Neural progenitor cell (in vitro differentiated cells): ENCODE measurements around the gene RBBP8NL. TPM values are rescaled to one million over a fixed set of nuclear protein-coding genes. Genes with fewer than 3 reads are reported as not detected.

Source experiments
- DNase-seq: peaks from one replicate; pipeline ENCODE4 v3.0.0-alpha.2; 2016; ENCODE audit warnings: low spot score
- H2AFZ ChIP-seq: fragments of 200-600 bp; sonication (generic); replicated peaks from 2 replicates; pipeline ENCODE4 v1.6.1; 2016; ENCODE audit warnings: antibody characterized with exemption
- H3F3A ChIP-seq: fragments of 200-600 bp; sonication (generic); 2 replicates; pipeline ENCODE4 v1.6.1; 2016; ENCODE audit warnings: antibody characterized with exemption, low read depth
- H3K27ac ChIP-seq: fragments of 200-600 bp; sonication (generic); 2 replicates; pipeline ENCODE4 v1.5.1; 2016; ENCODE audit warnings: mild to moderate bottlenecking
- H3K27me3 ChIP-seq: fragments of 200-600 bp; sonication (generic); 2 replicates; pipeline ENCODE4 v1.6.1; 2016; ENCODE audit warnings: mild to moderate bottlenecking, moderate library complexity
- H3K36me3 ChIP-seq: fragments of 200-600 bp; sonication (generic); 2 replicates; pipeline ENCODE4 v1.5.1; 2016
- H3K4me1 ChIP-seq: fragments of 200-600 bp; sonication (generic); 2 replicates; pipeline ENCODE4 v1.6.1; 2016; ENCODE audit warnings: mixed run types
- H3K4me2 ChIP-seq: fragments of 200-600 bp; sonication (generic); 2 replicates; pipeline ENCODE4 v1.6.1; 2016
- H3K4me3 ChIP-seq: fragments of 200-600 bp; sonication (generic); 2 replicates; pipeline ENCODE4 v1.5.1; 2016
- H3K79me2 ChIP-seq: fragments of 200-600 bp; sonication (generic); 2 replicates; pipeline ENCODE4 v1.6.1; 2016; ENCODE audit warnings: low read depth
- H3K9ac ChIP-seq: fragments of 200-600 bp; sonication (generic); 2 replicates; pipeline ENCODE4 v1.6.1; 2016
- H3K9me3 ChIP-seq: fragments of 200-600 bp; sonication (generic); 2 replicates; pipeline ENCODE4 v1.5.1; 2016; ENCODE audit warnings: low read depth
- H4K20me1 ChIP-seq: fragments of 200-600 bp; sonication (generic); 2 replicates; pipeline ENCODE4 v1.6.1; 2016; ENCODE audit warnings: low read depth
- H3K27ac Mint-ChIP-seq: 3 replicates; pipeline ENCODE4 v1.8.0; 2021; ENCODE audit warnings: mixed read lengths
- H3K27me3 Mint-ChIP-seq: 2 replicates; pipeline ENCODE4 v1.8.0; 2022; ENCODE audit warnings: low read depth, mild to moderate bottlenecking, inconsistent platforms, moderate library complexity, mixed read lengths; ENCODE audit not compliant: insufficient read depth
- H3K36me3 Mint-ChIP-seq: 3 replicates; pipeline ENCODE4 v1.8.0; 2021; ENCODE audit warnings: mixed read lengths
- H3K4me1 Mint-ChIP-seq: 3 replicates; pipeline ENCODE4 v1.8.0; 2021; ENCODE audit warnings: mixed read lengths
- H3K4me3 Mint-ChIP-seq: 3 replicates; pipeline ENCODE4 v1.8.0; 2021; ENCODE audit warnings: mild to moderate bottlenecking, moderate library complexity, mixed read lengths
- H3K9me3 Mint-ChIP-seq: 3 replicates; pipeline ENCODE4 v1.8.0; 2020; ENCODE audit warnings: mixed read lengths
- EZH2 ChIP-seq: fragments of 200-600 bp; sonication (generic); IDR thresholded peaks from 2 replicates; pipeline ENCODE4 v1.6.1; 2017; ENCODE audit warnings: antibody characterized with exemption, mild to moderate bottlenecking, moderate library complexity
- EZH2phosphoT487 ChIP-seq: fragments of 200-600 bp; sonication (generic); IDR thresholded peaks from 2 replicates; pipeline ENCODE4 v1.6.1; 2017; ENCODE audit warnings: antibody characterized with exemption
- total RNA-seq: library from RNA; depleted of rRNA; stranded (reverse); fragments of >200 nt; gene quantifications from 2 replicates; pipeline ENCODE4 v1.2.3, GENCODE V29; 2015; ENCODE audit warnings: low replicate concordance
- TF ChIP-seq, protein P1 (sequence below): fragments of 200-600 bp; sonication (generic); IDR thresholded peaks from 2 replicates; pipeline ENCODE4 v1.5.1; 2017; ENCODE audit warnings: antibody characterized with exemption, mild to moderate bottlenecking

Gene RBBP8NL
- total RNA-seq, 1 donor from 2014 or later, result not detected

DNA sequence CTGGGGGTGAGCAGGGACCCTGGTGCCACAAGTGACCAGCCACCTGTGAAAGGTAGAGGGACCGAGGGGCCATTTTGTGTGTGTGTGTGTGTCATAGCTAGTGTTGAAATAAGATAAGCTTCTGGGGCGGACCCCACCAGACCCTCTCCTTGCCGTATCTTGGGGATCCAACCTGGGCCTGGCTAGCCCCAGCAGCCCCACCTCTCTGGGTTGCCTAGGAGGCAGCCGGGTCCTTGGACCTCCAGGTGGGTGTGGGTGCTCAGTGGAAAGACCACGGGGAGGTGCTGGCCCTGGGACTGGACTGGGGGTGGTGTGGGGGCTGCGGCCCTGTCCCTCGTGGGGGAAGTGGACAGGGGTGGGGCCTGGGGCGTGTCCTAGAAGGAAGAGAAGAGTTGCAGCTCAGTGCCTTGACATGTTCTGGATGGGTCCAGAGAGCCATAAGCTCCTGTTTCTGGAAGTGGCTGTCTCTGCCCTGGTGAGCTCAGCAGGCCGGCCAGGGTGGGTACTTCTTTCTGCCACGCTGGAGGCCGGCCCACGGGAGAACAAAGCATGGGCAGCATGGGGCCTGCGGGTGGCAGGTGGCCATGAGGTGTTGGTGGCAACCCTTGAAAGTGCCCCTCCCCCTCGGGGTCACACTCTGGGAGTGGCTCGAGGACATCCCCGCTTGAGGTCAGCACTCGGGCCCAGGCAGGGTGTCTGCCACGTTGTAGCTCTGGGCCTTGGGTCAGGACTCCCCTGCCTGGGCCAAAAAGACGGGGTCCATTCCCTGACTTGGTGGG is 8.4 kb downstream of the RBBP8NL start:
- Histone ChIP-seq H3K79me2 (no peaks in the 10 kb centered on the region), H3K4me1 (no peaks in the 10 kb centered on the region), H2AFZ (no peak overlapping the region), H4K20me1 (no peaks in the 10 kb centered on the region), H3K9me3 (no peaks in the 10 kb centered on the region), H3K4me3 (no peak overlapping the region), H3F3A (peaks cover 10% of the 10 kb centered on the region), H3K9ac (no peak overlapping the region), H3K4me2 (no peak overlapping the region), H3K36me3 (no peaks in the 10 kb centered on the region), H3K27ac (no peak overlapping the region), H3K27me3 (no peaks in the 10 kb centered on the region)
- Mint-ChIP-seq H3K27me3 (peaks cover 6% of the 10 kb centered on the region), H3K36me3 (no peaks in the 10 kb centered on the region), H3K4me3 (no peak overlapping the region), H3K27ac (no peak overlapping the region), H3K4me1 (peaks cover 4% of the 10 kb centered on the region), H3K9me3 (no peaks in the 10 kb centered on the region)
- no peak for TF ChIP-seq EZH2phosphoT487
- TF ChIP-seq, protein P1, sequence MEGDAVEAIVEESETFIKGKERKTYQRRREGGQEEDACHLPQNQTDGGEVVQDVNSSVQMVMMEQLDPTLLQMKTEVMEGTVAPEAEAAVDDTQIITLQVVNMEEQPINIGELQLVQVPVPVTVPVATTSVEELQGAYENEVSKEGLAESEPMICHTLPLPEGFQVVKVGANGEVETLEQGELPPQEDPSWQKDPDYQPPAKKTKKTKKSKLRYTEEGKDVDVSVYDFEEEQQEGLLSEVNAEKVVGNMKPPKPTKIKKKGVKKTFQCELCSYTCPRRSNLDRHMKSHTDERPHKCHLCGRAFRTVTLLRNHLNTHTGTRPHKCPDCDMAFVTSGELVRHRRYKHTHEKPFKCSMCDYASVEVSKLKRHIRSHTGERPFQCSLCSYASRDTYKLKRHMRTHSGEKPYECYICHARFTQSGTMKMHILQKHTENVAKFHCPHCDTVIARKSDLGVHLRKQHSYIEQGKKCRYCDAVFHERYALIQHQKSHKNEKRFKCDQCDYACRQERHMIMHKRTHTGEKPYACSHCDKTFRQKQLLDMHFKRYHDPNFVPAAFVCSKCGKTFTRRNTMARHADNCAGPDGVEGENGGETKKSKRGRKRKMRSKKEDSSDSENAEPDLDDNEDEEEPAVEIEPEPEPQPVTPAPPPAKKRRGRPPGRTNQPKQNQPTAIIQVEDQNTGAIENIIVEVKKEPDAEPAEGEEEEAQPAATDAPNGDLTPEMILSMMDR, result no peak
- no peak for TF ChIP-seq EZH2
- no peak for DNase-seq

DNA sequence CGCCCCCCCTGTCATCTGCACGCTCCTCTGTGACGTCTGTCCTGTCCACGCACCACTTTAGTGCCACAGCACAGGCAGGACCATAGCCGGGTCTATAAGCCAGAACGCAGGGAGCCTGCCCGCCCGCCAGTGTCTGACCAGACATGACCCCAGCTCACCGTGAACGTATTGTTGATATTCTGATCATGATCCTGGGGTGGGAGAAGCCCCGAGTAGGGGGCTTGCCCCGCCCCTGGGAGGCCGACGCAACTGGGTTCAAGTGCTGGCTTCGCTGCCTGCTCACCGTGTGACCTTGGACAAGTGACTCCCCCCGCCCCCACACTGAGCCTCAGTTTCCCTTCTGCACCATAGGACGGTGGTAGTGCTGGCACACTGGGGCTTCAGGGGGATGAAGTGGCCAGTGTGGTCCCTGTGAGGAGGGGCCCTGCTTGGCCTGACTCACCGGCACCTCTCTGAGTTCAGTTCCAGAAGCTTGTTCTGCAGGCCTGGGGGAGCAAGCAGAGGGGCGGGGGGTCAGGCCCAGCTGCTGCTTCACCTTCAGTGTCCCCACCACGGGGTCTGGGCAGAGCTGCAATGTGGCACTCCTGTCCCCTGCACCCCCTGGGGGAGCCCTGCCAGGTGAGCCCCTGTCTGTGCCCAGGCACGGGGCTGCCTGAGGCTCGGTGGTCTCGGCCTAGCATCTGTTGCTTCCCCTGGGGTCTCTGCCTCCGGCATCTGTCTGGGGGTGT is 9.2 kb downstream of the RBBP8NL start:
- H4K20me1 ChIP-seq, result no peaks in the 10 kb centered on the region
- H3K4me3 ChIP-seq, result no peak overlapping the region
- Mint-ChIP-seq H3K27me3 (peaks cover 6% of the 10 kb centered on the region), H3K4me3 (no peak overlapping the region), H3K4me1 (peaks cover 4% of the 10 kb centered on the region), H3K36me3 (no peaks in the 10 kb centered on the region), H3K27ac (no peak overlapping the region), H3K9me3 (no peaks in the 10 kb centered on the region)
- no peak overlapping the region for H2AFZ ChIP-seq
- TF ChIP-seq, protein P1, result no peak
- TF ChIP-seq EZH2, result no peak
- TF ChIP-seq EZH2phosphoT487, result no peak
- H3F3A ChIP-seq, result peaks cover 10% of the 10 kb centered on the region
- DNase-seq, result no peak
- H3K4me2 ChIP-seq, result no peak overlapping the region
- H3K36me3 ChIP-seq, result no peaks in the 10 kb centered on the region
- H3K9ac ChIP-seq, result no peak overlapping the region
- H3K79me2 ChIP-seq, result no peaks in the 10 kb centered on the region
- no peaks in the 10 kb centered on the region for H3K4me1 ChIP-seq
- no peak overlapping the region for H3K27ac ChIP-seq
- H3K27me3 ChIP-seq, result no peaks in the 10 kb centered on the region
- H3K9me3 ChIP-seq, result no peaks in the 10 kb centered on the region

DNA sequence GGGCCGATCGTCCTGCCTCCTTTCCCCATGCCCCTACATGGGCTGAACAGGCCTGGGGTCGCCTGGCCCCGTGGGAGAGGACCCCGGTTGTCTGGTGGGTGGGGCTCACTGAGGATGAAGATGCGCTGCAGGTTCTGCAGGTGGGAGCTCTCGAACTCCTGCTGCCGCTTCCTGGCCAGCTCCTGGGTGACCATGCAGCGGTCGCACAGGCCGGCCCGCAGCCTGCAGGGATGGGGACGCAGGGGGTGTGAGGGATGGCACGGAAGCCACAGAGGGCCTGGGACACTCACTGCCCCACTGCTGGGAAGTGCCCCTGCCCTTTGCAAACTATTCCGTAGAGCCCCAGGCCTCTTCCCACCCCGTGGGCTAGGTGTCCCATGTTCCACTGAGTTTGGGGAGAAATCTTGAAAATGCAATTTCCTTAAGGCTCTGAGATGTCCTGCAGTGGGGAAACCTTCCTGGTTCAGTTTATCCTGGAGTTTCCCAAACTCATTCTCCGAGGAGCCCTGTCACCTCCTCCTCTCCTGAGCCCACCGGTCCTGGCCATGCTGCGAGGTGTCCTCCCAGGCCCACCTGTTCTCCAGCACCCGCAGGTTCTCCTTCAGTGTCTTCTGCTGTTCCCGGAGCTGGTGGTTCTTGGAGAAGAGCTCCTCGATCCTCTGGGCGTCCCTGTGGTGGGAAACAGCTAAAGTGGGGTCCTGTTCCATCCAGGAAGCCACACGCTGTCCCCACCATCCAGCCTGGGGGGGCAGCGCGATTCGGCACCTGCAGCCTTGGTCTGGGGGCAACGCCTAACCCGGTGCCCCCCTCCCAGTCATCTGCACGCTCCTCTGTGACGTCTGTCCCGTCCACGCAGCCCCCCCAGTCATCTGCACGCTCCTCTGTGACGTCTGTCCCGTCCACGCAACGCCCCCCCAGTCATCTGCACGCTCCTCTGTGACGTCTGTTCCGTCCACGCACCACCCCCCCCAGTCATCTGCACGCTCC is 10.4 kb downstream of the RBBP8NL start:
- Histone ChIP-seq H3F3A (peaks cover 10% of the 10 kb centered on the region), H3K27me3 (no peaks in the 10 kb centered on the region), H3K79me2 (no peaks in the 10 kb centered on the region), H3K9me3 (no peaks in the 10 kb centered on the region), H3K4me1 (no peaks in the 10 kb centered on the region), H3K27ac (no peak overlapping the region), H3K36me3 (no peaks in the 10 kb centered on the region), H3K4me3 (no peak overlapping the region), H2AFZ (no peak overlapping the region), H4K20me1 (no peaks in the 10 kb centered on the region), H3K4me2 (no peak overlapping the region), H3K9ac (no peak overlapping the region)
- H3K4me3 Mint-ChIP-seq, result no peak overlapping the region
- no peaks in the 10 kb centered on the region for H3K9me3 Mint-ChIP-seq
- no peaks in the 10 kb centered on the region for H3K36me3 Mint-ChIP-seq
- H3K27me3 Mint-ChIP-seq, result peaks cover 4% of the 10 kb centered on the region
- TF ChIP-seq EZH2phosphoT487, result no peak
- no peak overlapping the region for H3K27ac Mint-ChIP-seq
- peaks cover 4% of the 10 kb centered on the region for H3K4me1 Mint-ChIP-seq
- no peak for DNase-seq
